Superior temporal gyrus (tissue), 1 donor: Measurements from ENCODE around the gene DDX52.
"Not testable (repeated sequence)": the region's sequence is repeated elsewhere in the genome, so short reads cannot be mapped to it uniquely, and the experiment has no call there.

Experiments
- DNase-seq: peaks from one replicate; pipeline ENCODE4 v3.0.0-alpha.2; 2016; ENCODE audit errors: extremely low spot score

Gene DDX52

GRCh38 chr17:37651849-37652248, 8.6 kb upstream of the DDX52 start:
- no peak for DNase-seq

GRCh38 chr17:37650419-37651003, 7.3 kb upstream of the DDX52 start:
- DNase-seq, result peak; percentile 55

- no peak for DNase-seq
These were observed 5.3 kb upstream of the DDX52 start for GRCh38 chr17:37648555-37648954.

- DNase-seq, result no peak
These were observed 4.6 kb upstream of the DDX52 start for GRCh38 chr17:37647856-37648255.

GRCh38 chr17:37643869-37644268, 623 bp upstream of the DDX52 start:
- DNase-seq, result peak; percentile 20

- no peak for DNase-seq
These were observed 565 bp downstream of the DDX52 start for GRCh38 chr17:37642681-37643080.

GRCh38 chr17:37640015-37640414, 3.2 kb downstream of the DDX52 start:
- no peak for DNase-seq

- DNase-seq, result no peak
These were observed 5.3 kb downstream of the DDX52 start for GRCh38 chr17:37637956-37638355.

GRCh38 chr17:37616430-37616829, 26.8 kb downstream of the DDX52 start:
- not testable (repeated sequence) for DNase-seq

- DNase-seq, result no peak
These were observed 28.4 kb downstream of the DDX52 start for GRCh38 chr17:37614823-37615222.

GRCh38 chr17:37614391-37614790, 28.9 kb downstream of the DDX52 start:
- DNase-seq, result no peak

GRCh38 chr17:37610971-37611370, 32.3 kb downstream of the DDX52 start:
- no peak for DNase-seq

GRCh38 chr17:37610041-37610420, 33.2 kb downstream of the DDX52 start:
- DNase-seq, result not testable (repeated sequence)

GRCh38 chr17:37609170-37610040, 33.8 kb downstream of the DDX52 start, which contains the start of gene SYNRG:
TSS of gene SYNRG (minus strand) at chr17:37609418. CDS start at chr17:37609355, 63 bp downstream.
- DNase-seq, result peak; percentile 95

- peak; percentile 50 for DNase-seq
These were observed 34.7 kb downstream of the DDX52 start for GRCh38 chr17:37608351-37609169.

- no peak for DNase-seq
These were observed 35.5 kb downstream of the DDX52 start for GRCh38 chr17:37607637-37608331.

- no peak for DNase-seq
These were observed 37.3 kb downstream of the DDX52 start for GRCh38 chr17:37605813-37606505.

- DNase-seq, result no peak
These were observed 38.2 kb downstream of the DDX52 start for GRCh38 chr17:37605081-37605480.

- DNase-seq, result no peak
These were observed 38.7 kb downstream of the DDX52 start for GRCh38 chr17:37604556-37604955.

- no peak for DNase-seq
These were observed 45.1 kb downstream of the DDX52 start for GRCh38 chr17:37598145-37598544.

GRCh38 chr17:37592291-37592690, 51.0 kb downstream of the DDX52 start:
- no peak for DNase-seq
